Nephron progenitor cell (in vitro differentiated cells): Measurements from ENCODE around the gene SLC1A7.

ENCODE experiments used
- DNase-seq: peaks from one replicate; pipeline ENCODE4 v3.0.0; 2021
- H3K27ac Mint-ChIP-seq: 2 replicates; pipeline ENCODE4 v1.8.0; 2021; ENCODE audit warnings: mild to moderate bottlenecking, moderate library complexity, mixed read lengths
- H3K27me3 Mint-ChIP-seq: 2 replicates; pipeline ENCODE4 v1.8.0; 2021; ENCODE audit warnings: mild to moderate bottlenecking, low read depth, mixed read lengths; ENCODE audit not compliant: poor library complexity
- H3K36me3 Mint-ChIP-seq: 2 replicates; pipeline ENCODE4 v1.8.0; 2021; ENCODE audit warnings: low read depth, mixed read lengths
- H3K4me1 Mint-ChIP-seq: 2 replicates; pipeline ENCODE4 v1.8.0; 2021; ENCODE audit warnings: mixed read lengths
- H3K4me3 Mint-ChIP-seq: 2 replicates; pipeline ENCODE4 v1.8.0; 2021; ENCODE audit warnings: mild to moderate bottlenecking, moderate library complexity, mixed read lengths
- H3K9me3 Mint-ChIP-seq: 2 replicates; pipeline ENCODE4 v1.8.0; 2021; ENCODE audit warnings: mild to moderate bottlenecking, moderate library complexity, mixed read lengths
- TF ChIP-seq, protein P1 (sequence below): fragments of 200-600 bp; sonication (generic); IDR thresholded peaks from 2 replicates; pipeline ENCODE4 v1.5.0; 2021; ENCODE audit warnings: antibody characterized with exemption

SLC1A7 gene

DNA sequence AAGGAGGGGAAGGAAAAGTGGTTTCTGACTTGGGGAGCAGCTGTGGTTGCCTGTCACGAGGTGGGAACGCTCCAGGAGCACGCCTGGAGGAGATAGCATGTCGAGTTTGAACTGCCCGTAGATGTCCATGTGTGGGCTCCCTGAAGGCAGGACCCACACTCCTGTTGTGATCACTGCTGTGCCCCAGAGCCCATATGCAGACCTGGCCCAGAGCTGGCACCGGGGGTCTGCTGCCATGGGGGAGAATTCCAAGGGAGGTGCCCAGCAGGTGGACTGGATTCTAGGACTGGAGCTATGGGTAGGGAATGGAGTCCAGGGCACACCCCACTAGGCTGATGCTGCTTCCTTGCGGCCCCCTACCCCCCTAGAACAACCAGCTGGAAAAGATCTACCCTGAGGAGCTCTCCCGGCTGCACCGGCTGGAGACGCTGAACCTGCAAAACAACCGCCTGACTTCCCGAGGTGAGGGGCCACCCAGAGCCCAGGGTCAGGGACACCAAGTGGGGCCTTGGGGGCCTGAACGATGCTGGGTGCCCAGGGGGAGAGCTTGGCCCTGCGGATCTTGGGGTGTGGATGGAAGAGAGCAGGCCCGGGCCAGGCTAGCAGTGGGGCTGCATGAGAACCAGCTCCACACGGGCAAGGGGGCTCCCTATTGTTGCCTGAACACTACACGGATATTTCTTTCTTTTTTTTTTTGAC is 71.1 kb downstream of the SLC1A7 start:
- H3K36me3 Mint-ChIP-seq = no peaks in the 10 kb centered on the region
- TF ChIP-seq, protein P1, sequence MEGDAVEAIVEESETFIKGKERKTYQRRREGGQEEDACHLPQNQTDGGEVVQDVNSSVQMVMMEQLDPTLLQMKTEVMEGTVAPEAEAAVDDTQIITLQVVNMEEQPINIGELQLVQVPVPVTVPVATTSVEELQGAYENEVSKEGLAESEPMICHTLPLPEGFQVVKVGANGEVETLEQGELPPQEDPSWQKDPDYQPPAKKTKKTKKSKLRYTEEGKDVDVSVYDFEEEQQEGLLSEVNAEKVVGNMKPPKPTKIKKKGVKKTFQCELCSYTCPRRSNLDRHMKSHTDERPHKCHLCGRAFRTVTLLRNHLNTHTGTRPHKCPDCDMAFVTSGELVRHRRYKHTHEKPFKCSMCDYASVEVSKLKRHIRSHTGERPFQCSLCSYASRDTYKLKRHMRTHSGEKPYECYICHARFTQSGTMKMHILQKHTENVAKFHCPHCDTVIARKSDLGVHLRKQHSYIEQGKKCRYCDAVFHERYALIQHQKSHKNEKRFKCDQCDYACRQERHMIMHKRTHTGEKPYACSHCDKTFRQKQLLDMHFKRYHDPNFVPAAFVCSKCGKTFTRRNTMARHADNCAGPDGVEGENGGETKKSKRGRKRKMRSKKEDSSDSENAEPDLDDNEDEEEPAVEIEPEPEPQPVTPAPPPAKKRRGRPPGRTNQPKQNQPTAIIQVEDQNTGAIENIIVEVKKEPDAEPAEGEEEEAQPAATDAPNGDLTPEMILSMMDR = no peak
- H3K4me3 Mint-ChIP-seq = no peak overlapping the region
- no peak overlapping the region for H3K27ac Mint-ChIP-seq
- peaks cover 24% of the 10 kb centered on the region for H3K4me1 Mint-ChIP-seq
- H3K9me3 Mint-ChIP-seq = no peaks in the 10 kb centered on the region
- DNase-seq = peak; percentile 0
- peaks cover 10% of the 10 kb centered on the region for H3K27me3 Mint-ChIP-seq

GRCh38 chr1:53070621-53071020 is 71.8 kb downstream of the SLC1A7 start:
- Mint-ChIP-seq H3K4me3 (no peak overlapping the region), H3K9me3 (no peaks in the 10 kb centered on the region), H3K27ac (no peak overlapping the region), H3K4me1 (peaks cover 19% of the 10 kb centered on the region), H3K36me3 (no peaks in the 10 kb centered on the region), H3K27me3 (peaks cover 12% of the 10 kb centered on the region)
- TF ChIP-seq, protein P1 = no peak
- DNase-seq = peak; percentile 1

GRCh38 chr1:53069663-53070327 is 72.6 kb downstream of the SLC1A7 start:
- TF ChIP-seq, protein P1 = no peak
- H3K9me3 Mint-ChIP-seq = no peaks in the 10 kb centered on the region
- peak; percentile 2 for DNase-seq
- H3K27me3 Mint-ChIP-seq = peaks cover 21% of the 10 kb centered on the region
- H3K27ac Mint-ChIP-seq = no peak overlapping the region
- no peak overlapping the region for H3K4me3 Mint-ChIP-seq
- H3K36me3 Mint-ChIP-seq = no peaks in the 10 kb centered on the region
- H3K4me1 Mint-ChIP-seq = peaks cover 10% of the 10 kb centered on the region

GRCh38 chr1:53069265-53069662 is 73.2 kb downstream of the SLC1A7 start:
- TF ChIP-seq, protein P1 = no peak
- no peak overlapping the region for H3K27ac Mint-ChIP-seq
- no peak for DNase-seq
- H3K4me3 Mint-ChIP-seq = no peak overlapping the region
- H3K4me1 Mint-ChIP-seq = peaks cover 7% of the 10 kb centered on the region
- H3K9me3 Mint-ChIP-seq = no peaks in the 10 kb centered on the region
- no peaks in the 10 kb centered on the region for H3K36me3 Mint-ChIP-seq
- H3K27me3 Mint-ChIP-seq = peaks cover 26% of the 10 kb centered on the region

DNA sequence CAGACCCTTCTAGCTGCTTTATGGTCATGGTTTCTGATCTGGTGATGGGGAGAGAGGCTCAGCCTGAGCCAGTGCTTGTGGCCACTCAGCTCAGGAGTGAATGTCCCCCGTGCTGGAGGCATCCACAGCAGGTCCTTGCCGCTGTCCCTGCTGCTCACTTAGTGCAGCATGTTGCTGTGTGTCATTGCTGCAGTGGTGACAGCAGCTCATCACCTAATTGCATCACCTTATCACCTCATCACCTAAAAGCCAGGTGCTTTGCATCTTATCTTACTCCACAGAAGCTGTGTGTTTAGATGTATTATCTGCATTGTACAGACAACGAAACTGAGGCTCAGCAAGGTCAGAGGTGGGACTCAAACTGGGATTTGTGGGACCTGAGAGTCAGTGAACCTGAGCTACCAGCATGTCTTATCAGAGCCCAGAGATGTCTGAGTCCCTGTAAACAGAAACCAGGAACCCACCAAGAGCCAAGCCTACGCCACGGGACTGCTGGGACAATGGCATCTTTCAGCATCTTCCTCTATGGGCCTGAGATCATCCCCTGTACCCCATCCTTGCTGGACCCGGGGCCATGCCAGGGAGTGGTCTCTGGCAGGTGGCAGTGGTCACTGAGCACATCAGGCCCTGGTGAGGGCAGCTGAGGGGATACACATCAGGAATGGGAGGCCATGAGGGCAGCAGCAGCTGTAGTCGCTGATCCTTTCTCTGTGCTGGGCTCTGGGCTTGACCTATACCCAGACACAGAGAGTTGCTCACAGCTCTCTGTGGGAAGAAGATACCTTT is 73.9 kb downstream of the SLC1A7 start:
- Mint-ChIP-seq H3K4me3 (no peak overlapping the region), H3K36me3 (no peaks in the 10 kb centered on the region), H3K9me3 (no peaks in the 10 kb centered on the region), H3K27me3 (peaks cover 34% of the 10 kb centered on the region), H3K4me1 (peaks cover 6% of the 10 kb centered on the region), H3K27ac (no peak overlapping the region)
- TF ChIP-seq, protein P1 = no peak
- DNase-seq = no peak
